GM12878 (cell line): Measurements from ENCODE around the gene EMSY. TPM values are rescaled to one million over a fixed set of nuclear protein-coding genes. Genes with fewer than 3 reads are reported as not detected.
A peak's percentile ranks its signal among the peaks of the same experiment; 100 is the strongest.

ENCODE experiments used
- ATAC-seq: fragments of 200-7000 bp; cut with Tn5 transposase; 3 replicates; pipeline ENCODE4 v1.9.1; 2020; ENCODE audit warnings: mild to moderate bottlenecking, moderate library complexity
- BruUV-seq: library from RNA; stranded (reverse); fragments of 400-500 nt; replicated peaks from 2 replicates; lab custom pipeline; 2021; lab: Mats Ljungman, UMichigan
- CTCF ChIA-PET: fragments of 300-600 bp; sonication (Branson Sonifier 250); formaldehyde crosslinking; extraction: SDS; loops from one replicate; lab custom pipeline; 2021; ENCODE audit warnings: inconsistent platforms; lab: Yijun Ruan, JAX
- POLR2A ChIA-PET: fragments of 350-600 bp; formaldehyde crosslinking; extraction: SDS; loops from one replicate; lab custom pipeline; 2021; ENCODE audit warnings: inconsistent platforms; lab: Charles Lee
- RAD21 ChIA-PET: fragments of 300-600 bp; sonication (Branson Sonifier 250); formaldehyde crosslinking; loops from one replicate; lab custom pipeline; 2023; ENCODE audit warnings: antibody characterized with exemption; ENCODE audit not compliant: unreplicated experiment; lab: Charles Lee
- SMC1A ChIA-PET: fragments of 300-600 bp; sonication (Branson Sonifier 250); formaldehyde crosslinking; loops from one replicate; lab custom pipeline; 2023; ENCODE audit not compliant: unreplicated experiment, uncharacterized antibody; lab: Charles Lee
- DNase-seq: peaks from one replicate; pipeline ENCODE4 v3.0.0-alpha.2; 2011; ENCODE audit warnings: low read depth, low spot score
- FAIRE-seq: peaks from 3 replicates; lab custom pipeline; 2011; peaks lifted over from hg19 to GRCh38; lab: Jason Lieb, UNC
- H2AFZ ChIP-seq: 2 replicates; pipeline ENCODE4 v1.6.0; 2011; ENCODE audit warnings: low read depth, low read length, control low read depth; ENCODE audit not compliant: control insufficient read depth
- H3K27ac ChIP-seq: 2 replicates; pipeline ENCODE4 v1.5.1; 2011; ENCODE audit warnings: control low read depth; ENCODE audit not compliant: control insufficient read depth, insufficient read depth
- H3K27me3 ChIP-seq, 2 experiments: replicated peaks in 1 of 2; 2 replicates each; pipeline versions ENCODE4 v1.6.0 to v1.6.1; 2011; ENCODE audit warnings: low read length in 1 of 2; ENCODE audit not compliant: control insufficient read depth in 2 of 2, insufficient read depth in 2 of 2
- H3K36me3 ChIP-seq, 2 experiments: 2 replicates each; pipeline ENCODE4 v1.5.1; 2011; ENCODE audit warnings: low read length in 1 of 2; ENCODE audit not compliant: control insufficient read depth in 2 of 2, insufficient read depth in 2 of 2
- H3K4me1 ChIP-seq: 2 replicates; pipeline ENCODE4 v1.6.1; 2011; ENCODE audit warnings: mild to moderate bottlenecking, low read length, moderate library complexity, mixed read lengths; ENCODE audit not compliant: control insufficient read depth, insufficient read depth
- H3K4me2 ChIP-seq: 2 replicates; pipeline ENCODE4 v1.6.0; 2011; ENCODE audit warnings: control low read depth; ENCODE audit not compliant: control insufficient read depth, insufficient read depth
- H3K4me3 ChIP-seq: fragments of 200-600 bp; sonication (generic); 2 replicates; pipeline ENCODE4 v1.5.1; 2016
- H3K79me2 ChIP-seq: 2 replicates; pipeline ENCODE4 v1.6.0; 2011; ENCODE audit warnings: low read length; ENCODE audit not compliant: control insufficient read depth, insufficient read depth
- H3K9ac ChIP-seq: 2 replicates; pipeline ENCODE4 v1.8.0; 2011; ENCODE audit warnings: low read length, control low read depth, mixed read lengths; ENCODE audit not compliant: control insufficient read depth, insufficient read depth
- H3K9me3 ChIP-seq: replicated peaks from 3 replicates; pipeline ENCODE4 v1.5.1; 2011; ENCODE audit warnings: mild to moderate bottlenecking, low read length; ENCODE audit not compliant: control insufficient read depth, insufficient read depth
- H4K20me1 ChIP-seq: 2 replicates; pipeline ENCODE4 v1.6.0; 2011; ENCODE audit not compliant: control insufficient read depth, insufficient read depth
- BCL11A ChIP-seq: IDR thresholded peaks from 2 replicates; pipeline ENCODE4 v1.6.1; 2011; ENCODE audit warnings: low read depth, low read length
- BHLHE40 ChIP-seq, 2 experiments: fragments of 450-650 bp in 1 of 2; IDR thresholded peaks; 2 replicates each; pipeline ENCODE4 v1.6.1; 2011 to 2017; ENCODE audit warnings: low read depth in 2 of 2, borderline replicate concordance in 1 of 2, improper control_type of control experiment in 1 of 2, low read length in 1 of 2, mild to moderate bottlenecking in 1 of 2
- HDGF ChIP-seq: fragments of 450-650 bp; IDR thresholded peaks from 2 replicates; pipeline ENCODE4 v1.6.1; 2016; ENCODE audit warnings: antibody characterized with exemption
- NR2C2 ChIP-seq: IDR thresholded peaks from 2 replicates; pipeline ENCODE4 v1.6.1; 2011; ENCODE audit warnings: borderline replicate concordance, low read depth; ENCODE audit not compliant: control insufficient read depth, insufficient read length
- PAX5 ChIP-seq: IDR thresholded peaks from 2 replicates; pipeline ENCODE4 v1.6.1; 2011; ENCODE audit warnings: low read depth, low read length, borderline replicate concordance
- WGBS: methylation state at CpG from one replicate; pipeline ENCODE4 v1.1.6; 2016; ENCODE audit warnings: low lambda C conversion rate; ENCODE audit not compliant: insufficient replicate concordance, insufficient coverage; ENCODE audit errors: missing lambda C conversion rate; 5-methylcytosine and 5-hydroxymethylcytosine counted together
- in situ Hi-C: fragments of 300-500 bp; cut with MboI; formaldehyde crosslinking; loops from 9 replicates; pipeline ENCODE4 v1.14.3; 2018; ENCODE audit warnings: mixed read lengths
- intact Hi-C: fragments of 100-400 bp; cut with micrococcal nuclease; formaldehyde crosslinking; loops from one replicate; pipeline ENCODE4 v1.14.2; 2022; ENCODE audit not compliant: unreplicated experiment
- polyA plus RNA-seq, 11 experiments: library from polyadenylated mRNA; depleted of rRNA in 4 of 11; unstranded in 6 of 11; stranded (reverse) in 5 of 11; fragments of >200 nt; fragmentation: Nextera tagmentation in 4 of 11; fragmentation: Illumina TruSeq in 1 of 11; extraction: Ambion mirVana in 4 of 11; extraction: Trizol in 1 of 11; gene quantifications; 1 replicate in 1 of 11; 2 replicates in 10 of 11; pipeline versions ENCODE4 v1.2.1 to v1.2.3, GENCODE V29; 2011 to 2016; ENCODE audit warnings: inconsistent platforms in 2 of 11, missing spikeins in 2 of 11, low read depth in 1 of 11
- total RNA-seq, 4 experiments: library from RNA; depleted of rRNA in 3 of 4; stranded (reverse); fragments of >200 nt in 3 of 4; fragmentation: Illumina TruSeq in 1 of 4; extraction: Trizol in 1 of 4; gene quantifications; 2 replicates each; pipeline versions ENCODE4 v1.2.1 to v1.2.3, GENCODE V29; 2013 to 2021
- TF ChIP-seq, protein P1 (sequence below): fragments of 450-650 bp; IDR thresholded peaks from 2 replicates; pipeline ENCODE4 v1.6.1; 2014; ENCODE audit warnings: mild to moderate bottlenecking

Gene EMSY
- total and polyA plus RNA-seq, 10 of the 15 experiments (the other 5 are each of a cell fraction or from before 2014, with no cell fraction given) = 9.3 to 26.9 (median 13.0) TPM

DNA sequence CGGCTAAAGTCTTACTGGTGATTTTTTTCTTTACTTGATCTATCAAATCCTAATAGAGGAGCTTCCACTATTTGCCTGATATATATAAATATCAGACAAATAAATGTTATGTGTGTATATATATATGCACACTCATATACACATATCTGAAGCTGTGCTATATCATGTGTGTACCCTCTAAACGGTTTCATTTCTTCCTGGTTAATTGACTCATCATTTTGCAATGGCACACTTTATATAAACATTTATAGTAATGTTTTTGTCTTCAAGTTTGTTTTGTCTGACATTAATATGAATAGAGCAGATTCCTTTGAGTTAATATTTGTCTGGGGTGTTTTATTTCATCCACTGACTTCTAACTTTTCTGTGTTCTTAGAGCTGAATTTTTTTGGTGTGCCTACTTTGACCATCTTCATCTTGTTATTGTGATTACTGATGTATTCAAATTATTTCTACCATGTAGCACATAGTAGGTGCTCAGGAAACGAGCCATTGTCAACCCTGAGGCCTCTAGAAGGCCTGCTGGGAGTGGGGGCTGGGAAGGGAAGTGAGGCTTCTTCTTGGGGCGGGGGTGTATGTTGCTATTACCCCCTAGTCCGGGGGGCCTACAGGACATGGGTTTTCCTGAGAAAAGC, 143.1 kb downstream of the EMSY start:
- Histone ChIP-seq H4K20me1 (no peaks in the 10 kb centered on the region), H3K4me1 (no peaks in the 10 kb centered on the region), H3K4me2 (no peak overlapping the region), H3K79me2 (no peaks in the 10 kb centered on the region), H3K4me3 (no peak overlapping the region), H3K36me3 (no peaks in the 10 kb centered on the region), H3K9me3 (no peaks in the 10 kb centered on the region), H3K27ac (no peak overlapping the region), H3K27me3 (no peaks in the 10 kb centered on the region), H2AFZ (peak overlapping the region; percentile 21; the same call in 1 of the 2 replicates), H3K9ac (no peak overlapping the region)
- whole genome bisulfite sequencing = 21% methylated on average over 5 of the region's 5 CpGs
- ChIA-PET RAD21 (no interaction called here), CTCF (no interaction called here), SMC1A (interaction anchor here (1.3 kb wide), 1 partner anchor 11 kb away, joined by 3 read pairs; no protein-coding TSS in a partner anchor), POLR2A (no interaction called here)
- no TSS peak for BruUV-seq
- intact Hi-C loops = no loop called here
- TF ChIP-seq BCL11A = no peak
- TF ChIP-seq PAX5 = no peak
- no peak for TF ChIP-seq HDGF
- TF ChIP-seq NR2C2 = no peak
- no peak for TF ChIP-seq BHLHE40 (IDR thresholded peaks at IDR 0.05; ENCODE audit: borderline replicate concordance in 1 of 2, low read depth in 2 of 2, low read length in 1 of 2)
- TF ChIP-seq, protein P1, sequence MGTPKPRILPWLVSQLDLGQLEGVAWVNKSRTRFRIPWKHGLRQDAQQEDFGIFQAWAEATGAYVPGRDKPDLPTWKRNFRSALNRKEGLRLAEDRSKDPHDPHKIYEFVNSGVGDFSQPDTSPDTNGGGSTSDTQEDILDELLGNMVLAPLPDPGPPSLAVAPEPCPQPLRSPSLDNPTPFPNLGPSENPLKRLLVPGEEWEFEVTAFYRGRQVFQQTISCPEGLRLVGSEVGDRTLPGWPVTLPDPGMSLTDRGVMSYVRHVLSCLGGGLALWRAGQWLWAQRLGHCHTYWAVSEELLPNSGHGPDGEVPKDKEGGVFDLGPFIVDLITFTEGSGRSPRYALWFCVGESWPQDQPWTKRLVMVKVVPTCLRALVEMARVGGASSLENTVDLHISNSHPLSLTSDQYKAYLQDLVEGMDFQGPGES = no peak
- FAIRE-seq (no peak), DNase-seq (no peak), ATAC-seq (no peak)
- in situ Hi-C loops = no loop called here
